Stimulated activated CD4-positive, alpha-beta T cell treated with anti-CD3 and anti-CD28 coated beads, Interleukin-4, amount 100 ng/mL, for 24 hours (primary cell): ENCODE data around the gene ZSCAN5C.
"Not testable (repeated sequence)": the region's sequence is repeated elsewhere in the genome, so short reads cannot be mapped to it uniquely, and the experiment has no call there.

Experiments used
- DNase-seq: peaks from one replicate; pipeline ENCODE4 v3.0.0-alpha.2; 2020

Gene ZSCAN5C

GRCh38 chr19:56197646-56198045 lies 4.4 kb upstream of the ZSCAN5C start, which contains the start of gene ZSCAN5B:
ZSCAN5B (minus strand) TSS chr19:56197783; CDS start chr19:56193052, 4,731 bp downstream.
- DNase-seq, result not testable (repeated sequence)

DNA sequence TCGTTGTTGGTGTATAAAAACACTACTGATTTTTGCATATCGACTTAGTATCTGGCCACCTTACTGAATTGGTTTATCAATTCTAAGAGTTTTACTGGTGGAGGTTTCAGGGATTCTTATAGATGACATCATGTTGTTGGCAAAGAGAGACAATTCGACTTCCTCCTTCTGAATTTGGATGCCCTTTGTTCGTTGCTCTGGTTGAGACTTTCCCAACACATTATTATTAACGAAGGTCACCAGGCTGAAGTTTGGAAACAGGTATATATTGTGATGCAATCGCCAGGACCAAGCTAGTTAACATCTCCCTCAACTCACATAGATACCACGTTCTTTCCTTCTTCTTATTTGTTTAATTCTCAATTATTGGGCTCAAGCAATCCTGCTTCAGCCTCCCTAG lies 2.4 kb upstream of the ZSCAN5C start:
- no peak for DNase-seq

GRCh38 chr19:56207581-56207980 lies 5.5 kb downstream of the ZSCAN5C start:
- not testable (repeated sequence) for DNase-seq

DNA sequence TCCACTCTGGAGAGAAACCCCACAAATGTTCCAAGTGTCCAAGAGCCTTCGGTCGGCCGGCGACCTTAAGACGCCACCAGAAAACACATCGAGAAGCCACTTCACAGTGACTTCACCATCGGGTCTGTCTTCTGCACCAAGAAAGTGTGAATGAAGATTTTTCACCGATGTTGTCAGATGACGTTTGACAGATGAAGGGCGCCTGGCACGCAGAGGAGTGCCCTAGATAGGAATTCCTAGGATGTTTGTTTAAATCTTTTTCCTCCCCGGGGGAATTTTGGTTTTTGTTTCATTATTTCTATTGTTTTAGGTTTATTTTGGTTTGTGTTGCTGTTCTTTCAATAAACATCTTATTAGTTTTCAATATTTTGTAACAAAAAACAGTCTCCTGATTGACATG lies 7.0 kb downstream of the ZSCAN5C start:
- no peak for DNase-seq

GRCh38 chr19:56210036-56210435 lies 8.0 kb downstream of the ZSCAN5C start:
- DNase-seq, result not testable (repeated sequence)

DNA sequence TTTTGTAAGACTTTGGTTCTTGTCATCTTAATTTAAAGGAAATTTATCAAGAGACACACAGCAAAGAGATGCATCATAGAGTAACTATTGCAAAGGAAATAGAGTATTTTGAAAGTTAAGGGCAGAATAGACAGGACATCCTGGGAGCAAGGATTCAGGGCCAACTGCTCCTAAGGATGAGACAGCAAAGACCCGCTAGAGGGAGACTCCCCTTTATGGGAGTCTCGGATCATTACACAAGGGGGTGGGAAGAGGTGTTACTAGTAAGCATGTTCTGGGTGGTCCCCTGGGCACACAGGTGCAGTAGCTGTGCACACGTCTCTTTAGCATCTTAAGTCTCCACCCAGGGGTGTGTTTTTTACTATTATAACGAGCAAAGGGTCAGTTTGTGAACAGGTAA lies 9.6 kb downstream of the ZSCAN5C start:
- no peak for DNase-seq

DNA sequence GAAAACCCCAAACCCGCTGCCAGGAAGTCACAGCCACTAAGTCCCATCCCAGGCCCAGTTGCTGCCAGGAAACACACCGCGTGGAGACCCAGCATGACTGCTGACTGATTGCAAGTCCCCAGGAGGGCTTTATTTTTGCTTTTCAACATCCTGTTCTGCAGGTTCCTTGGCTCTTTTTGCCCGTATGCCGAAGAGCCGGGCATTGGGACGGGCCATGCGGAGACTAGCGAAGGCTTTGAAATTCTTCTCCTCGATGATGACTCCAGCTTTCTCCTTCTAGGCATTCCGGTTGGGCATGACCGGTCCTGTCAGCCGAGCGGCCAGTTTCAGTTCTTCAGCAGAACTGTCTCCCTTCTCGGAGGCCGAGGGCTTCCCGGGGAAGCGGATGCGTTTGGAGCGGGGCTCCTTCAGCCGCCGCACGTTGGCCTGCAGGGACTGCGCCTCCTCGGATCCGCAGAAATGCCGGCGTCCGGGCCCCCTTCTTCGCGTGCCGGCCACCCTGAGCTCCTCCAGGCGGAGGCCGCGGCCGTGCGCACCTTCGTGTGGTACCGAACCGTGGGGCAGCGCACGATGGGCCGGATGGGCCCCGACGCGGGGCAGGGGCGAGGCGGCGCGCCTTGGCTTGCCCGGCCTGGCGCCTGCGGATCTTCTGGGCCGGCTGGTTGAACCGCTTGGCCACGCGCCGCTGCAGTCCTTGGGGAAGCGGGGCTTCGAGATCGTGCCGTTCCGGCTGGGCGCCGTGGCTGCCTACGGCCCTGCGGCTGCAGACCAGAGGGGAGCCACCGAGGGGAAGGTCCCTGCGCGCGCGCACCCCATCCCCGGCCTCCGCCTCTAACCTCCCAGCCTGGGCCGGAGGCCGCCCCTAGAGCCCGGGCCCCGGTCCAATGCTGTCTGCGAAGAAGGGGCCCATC lies 15.2 kb downstream of the ZSCAN5C start:
- no peak for DNase-seq

DNA sequence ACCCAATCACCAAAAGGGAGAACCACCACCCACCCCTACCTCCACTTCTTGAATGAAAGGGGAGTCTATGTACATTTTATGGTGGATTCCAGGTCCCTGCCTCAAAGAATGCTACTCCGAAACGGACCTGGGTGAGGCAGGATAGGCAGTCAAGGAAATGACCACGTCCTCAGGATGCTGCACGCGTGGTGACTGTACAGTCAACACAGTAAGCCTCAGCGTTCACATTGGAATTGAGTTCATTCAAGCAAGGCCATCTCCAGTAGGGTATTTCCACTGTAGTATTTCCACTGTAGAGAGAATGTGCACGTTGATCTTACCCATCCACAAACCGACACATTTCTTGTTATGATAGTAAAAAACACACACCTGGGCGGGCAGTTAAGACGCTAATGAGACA lies 16.9 kb downstream of the ZSCAN5C start:
- no peak for DNase-seq

DNA sequence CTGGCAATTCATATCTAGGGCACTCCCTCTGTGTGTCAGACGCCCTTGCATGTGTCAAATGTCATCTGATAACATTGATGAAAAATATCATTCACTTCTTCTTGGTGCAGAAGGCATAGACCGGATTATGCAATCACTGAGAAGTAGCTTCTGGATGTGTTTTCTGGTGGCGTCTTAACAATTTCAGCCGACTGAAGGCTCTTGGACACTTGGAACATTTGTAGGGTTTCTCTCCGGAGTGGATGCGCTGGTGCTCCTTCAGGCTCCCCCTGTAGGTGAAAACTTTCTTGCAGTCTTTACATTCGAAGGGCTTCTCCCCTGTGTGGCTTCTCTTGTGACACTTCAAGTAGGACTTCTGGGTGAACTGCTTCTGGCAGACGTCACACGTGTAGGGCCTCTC lies 19.4 kb downstream of the ZSCAN5C start:
- DNase-seq, result not testable (repeated sequence)

GRCh38 chr19:56221851-56222250 lies 19.8 kb downstream of the ZSCAN5C start:
- no peak for DNase-seq

DNA sequence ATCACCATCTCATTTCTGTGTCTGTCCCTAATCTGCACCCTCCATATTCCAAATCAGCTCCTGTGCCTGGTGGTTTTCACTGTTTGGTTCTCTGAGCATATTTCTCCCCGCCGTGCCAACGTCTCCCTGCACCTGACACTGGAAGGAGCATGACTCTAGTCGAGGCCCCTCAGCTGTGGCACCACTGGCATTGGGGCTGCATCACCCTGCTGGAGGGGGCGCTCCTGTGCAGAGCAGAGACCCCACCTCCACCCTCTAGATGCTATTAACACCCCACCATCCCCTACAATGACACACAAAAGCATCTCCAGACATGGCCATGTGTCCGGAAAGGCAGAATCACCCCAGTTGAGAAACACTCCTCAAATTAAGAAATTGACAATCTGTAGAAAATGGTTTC lies 20.8 kb downstream of the ZSCAN5C start:
- no peak for DNase-seq

- DNase-seq, result no peak
Observed at GRCh38 chr19:56223481-56223880, 21.4 kb downstream of the ZSCAN5C start.

DNA sequence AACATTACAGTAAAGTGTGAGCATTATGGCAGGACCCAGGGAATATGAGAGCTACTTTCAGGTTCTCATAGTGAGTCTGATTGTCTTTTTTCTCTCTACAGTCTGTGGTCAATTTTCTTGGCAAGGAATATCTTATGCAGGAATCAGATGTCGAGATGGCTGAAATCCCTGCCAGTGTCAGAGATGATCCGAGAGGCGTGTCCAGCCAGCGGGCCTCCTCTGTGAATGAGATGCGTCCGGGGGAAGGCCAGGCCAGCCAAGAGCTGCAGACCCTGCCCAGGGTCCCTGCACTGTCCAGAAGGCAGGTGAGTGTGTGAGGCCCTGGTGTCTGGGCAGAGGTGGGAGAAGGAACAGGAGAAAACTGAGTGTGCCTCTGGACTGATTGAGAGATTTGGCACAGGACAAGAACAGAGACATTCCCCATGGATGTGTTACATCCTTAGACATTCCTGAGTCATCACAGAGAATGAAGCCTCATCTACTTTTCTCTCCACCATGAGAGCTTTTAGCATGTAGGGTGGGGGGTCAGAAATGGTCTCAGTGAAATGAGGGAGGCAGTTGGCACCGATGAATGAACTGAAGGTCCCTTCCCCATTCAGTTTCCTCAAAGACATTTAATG lies 43.2 kb downstream of the ZSCAN5C start:
- no peak for DNase-seq

DNA sequence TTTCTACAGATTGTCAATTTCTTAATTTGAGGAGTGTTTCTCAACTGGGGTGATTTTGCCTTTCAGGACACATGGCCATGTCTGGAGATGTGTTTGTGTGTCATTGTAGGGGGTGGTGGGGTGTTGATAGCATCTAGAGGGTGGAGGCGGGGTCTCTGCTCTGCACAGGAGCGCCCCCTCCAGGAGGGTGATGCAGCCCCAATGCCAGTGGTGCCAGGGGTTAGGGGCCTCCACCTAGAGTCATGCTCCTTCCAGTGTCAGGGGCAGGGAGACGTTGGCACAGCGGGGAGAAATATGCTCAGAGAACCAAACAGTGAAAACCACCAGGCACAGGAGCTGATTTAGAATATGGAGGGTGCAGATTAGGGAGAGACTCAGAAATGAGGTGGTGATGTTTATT lies 43.7 kb downstream of the ZSCAN5C start:
- not testable (repeated sequence) for DNase-seq

- DNase-seq, result not testable (repeated sequence)
Observed at GRCh38 chr19:56248736-56249338, 46.8 kb downstream of the ZSCAN5C start.

DNA sequence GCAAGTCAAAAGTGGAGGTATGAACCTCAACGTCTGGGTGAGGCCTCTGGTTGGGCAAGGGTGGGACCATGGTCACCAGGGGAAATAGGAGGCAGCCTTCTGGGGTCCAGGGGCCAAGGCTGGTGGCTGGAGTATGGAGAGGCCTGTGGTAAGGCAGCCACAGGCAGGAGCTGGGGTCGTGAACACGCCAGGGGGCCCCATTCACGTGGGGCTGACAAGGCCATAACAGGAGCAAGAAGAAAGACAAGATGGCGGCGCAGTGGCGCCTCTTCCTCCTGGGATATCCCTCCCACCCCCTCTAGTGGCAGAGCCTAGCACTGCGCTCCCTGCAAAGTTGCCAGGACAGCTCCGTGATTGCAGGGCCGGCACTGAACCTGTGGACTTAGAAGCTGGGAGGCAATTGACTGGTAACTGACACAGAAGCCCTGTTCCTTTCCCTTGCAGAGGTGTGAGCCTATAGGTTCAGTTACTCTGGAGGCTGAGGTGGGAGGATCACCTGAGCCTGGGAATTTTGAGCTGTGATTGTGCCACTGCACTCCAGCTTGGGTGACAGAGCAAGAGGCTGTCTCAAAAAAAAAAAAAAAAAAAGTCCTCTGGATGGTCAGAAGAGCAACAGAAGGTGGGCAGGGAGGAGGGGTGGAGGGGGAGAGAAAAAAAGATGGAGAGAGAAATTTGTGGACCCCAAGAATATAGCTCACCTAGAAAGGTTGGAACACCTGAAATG lies 50.8 kb downstream of the ZSCAN5C start:
- peak; percentile 75 for DNase-seq

GRCh38 chr19:56253737-56254136 lies 51.7 kb downstream of the ZSCAN5C start:
- DNase-seq, result no peak

- DNase-seq, result no peak
Observed at GRCh38 chr19:56258272-56258671, 56.2 kb downstream of the ZSCAN5C start.
